H9 (cell line): ENCODE measurements around the gene UBALD1. TPM values are rescaled to one million over a fixed set of nuclear protein-coding genes. Genes with fewer than 3 reads are reported as not detected.

Experiments used
- DNase-seq: peaks from one replicate; pipeline ENCODE4 v3.0.0-alpha.2; 2017
- H2AFZ ChIP-seq: one replicate; pipeline ENCODE4 v1.6.1; 2013; ENCODE audit warnings: mild to moderate bottlenecking, low read length, control low read depth, moderate library complexity
- H2AK5ac ChIP-seq: 2 replicates; pipeline ENCODE4 v1.6.1; 2013; ENCODE audit warnings: low read length, control low read depth, mixed read lengths; ENCODE audit not compliant: insufficient read length
- H2BK120ac ChIP-seq: one replicate; pipeline ENCODE4 v1.6.1; 2013; ENCODE audit warnings: low read depth, mild to moderate bottlenecking, low read length, control low read depth, inconsistent platforms; ENCODE audit not compliant: poor library complexity, severe bottlenecking
- H2BK12ac ChIP-seq: 2 replicates; pipeline ENCODE4 v1.6.1; 2013; ENCODE audit warnings: low read length, control low read depth, mixed read lengths, low read depth; ENCODE audit not compliant: insufficient read length
- H2BK15ac ChIP-seq: 2 replicates; pipeline ENCODE4 v1.6.1; 2013; ENCODE audit warnings: low read depth, low read length, control low read depth
- H2BK20ac ChIP-seq: one replicate; pipeline ENCODE4 v1.6.1; 2013; ENCODE audit warnings: low read depth, mild to moderate bottlenecking, low read length, control low read depth, inconsistent platforms; ENCODE audit not compliant: poor library complexity, severe bottlenecking
- H2BK5ac ChIP-seq: 2 replicates; pipeline ENCODE4 v1.6.1; 2013; ENCODE audit warnings: low read length, control low read depth, mixed read lengths; ENCODE audit not compliant: insufficient read length
- H3K14ac ChIP-seq: 2 replicates; pipeline ENCODE4 v1.6.1; 2013; ENCODE audit warnings: low read length, control low read depth; ENCODE audit not compliant: insufficient read depth
- H3K18ac ChIP-seq: 2 replicates; pipeline ENCODE4 v1.6.1; 2013; ENCODE audit warnings: low read depth, mild to moderate bottlenecking, mixed read lengths, low read length, control low read depth; ENCODE audit not compliant: insufficient read length
- H3K23ac ChIP-seq: 2 replicates; pipeline ENCODE4 v1.6.1; 2013; ENCODE audit warnings: low read length, control low read depth, mixed read lengths, low read depth; ENCODE audit not compliant: insufficient read length
- H3K23me2 ChIP-seq: 2 replicates; pipeline ENCODE4 v1.6.1; 2013; ENCODE audit warnings: low read depth, mild to moderate bottlenecking, mixed read lengths, low read length, control low read depth; ENCODE audit not compliant: insufficient read length, poor library complexity, severe bottlenecking
- H3K27ac ChIP-seq: 2 replicates; pipeline ENCODE4 v1.5.1; 2013; ENCODE audit warnings: low read length, control low read depth, mixed read lengths, low read depth; ENCODE audit not compliant: insufficient read length
- H3K27me3 ChIP-seq: 2 replicates; pipeline ENCODE4 v1.6.1; 2013; ENCODE audit warnings: low read length, control low read depth, inconsistent platforms; ENCODE audit not compliant: insufficient read depth
- H3K4ac ChIP-seq: 2 replicates; pipeline ENCODE4 v1.6.1; 2013; ENCODE audit warnings: low read depth, mild to moderate bottlenecking, control low read depth, inconsistent platforms, low read length, moderate library complexity
- H3K4me1 ChIP-seq: 2 replicates; pipeline ENCODE4 v1.6.1; 2013; ENCODE audit warnings: low read length, control low read depth, inconsistent platforms; ENCODE audit not compliant: insufficient read depth
- H3K4me2 ChIP-seq: 2 replicates; pipeline ENCODE4 v1.6.1; 2013; ENCODE audit warnings: low read length, control low read depth, mixed read lengths; ENCODE audit not compliant: insufficient read length, insufficient read depth
- H3K56ac ChIP-seq: 2 replicates; pipeline ENCODE4 v1.6.1; 2013; ENCODE audit warnings: low read depth, mild to moderate bottlenecking, mixed read lengths, low read length, control low read depth; ENCODE audit not compliant: insufficient read length
- H3K79me1 ChIP-seq: 2 replicates; pipeline ENCODE4 v1.6.1; 2013; ENCODE audit warnings: low read depth, mild to moderate bottlenecking, moderate library complexity, low read length, control low read depth, inconsistent platforms; ENCODE audit not compliant: insufficient read depth, poor library complexity, severe bottlenecking
- H3K79me2 ChIP-seq: 2 replicates; pipeline ENCODE4 v1.6.1; 2013; ENCODE audit warnings: low read length, control low read depth, inconsistent platforms; ENCODE audit not compliant: insufficient read depth
- H3K9ac ChIP-seq: 2 replicates; pipeline ENCODE4 v1.6.1; 2013; ENCODE audit warnings: low read length, control low read depth, mixed read lengths; ENCODE audit not compliant: insufficient read length; ENCODE audit errors: extremely low read depth
- H3K9me3 ChIP-seq: one replicate; pipeline ENCODE4 v1.6.1; 2013; ENCODE audit warnings: low read depth, low read length, inconsistent platforms; ENCODE audit not compliant: control insufficient read depth
- H3T11ph ChIP-seq: one replicate; pipeline ENCODE4 v1.6.1; 2013; ENCODE audit warnings: mild to moderate bottlenecking, low read length, control low read depth, inconsistent platforms
- H4K20me1 ChIP-seq: one replicate; pipeline ENCODE4 v1.6.1; 2013; ENCODE audit not compliant: control insufficient read depth, insufficient read length, insufficient read depth
- H4K5ac ChIP-seq: 2 replicates; pipeline ENCODE4 v1.6.1; 2013; ENCODE audit warnings: low read depth, mild to moderate bottlenecking, mixed read lengths, low read length, control low read depth; ENCODE audit not compliant: insufficient read length
- H4K8ac ChIP-seq: replicated peaks from 2 replicates; pipeline ENCODE4 v1.6.1; 2013; ENCODE audit warnings: low read length, control low read depth, mixed read lengths, low read depth; ENCODE audit not compliant: insufficient read length
- H4K91ac ChIP-seq: 2 replicates; pipeline ENCODE4 v1.6.1; 2013; ENCODE audit warnings: low read depth, mild to moderate bottlenecking, moderate library complexity, mixed read lengths, low read length, control low read depth; ENCODE audit not compliant: insufficient read length
- H3K27ac Mint-ChIP-seq, 3 experiments: 2 replicates in 2 of 3; 3 replicates in 1 of 3; pipeline ENCODE4 v1.8.0; 2020 to 2021; ENCODE audit warnings: mixed read lengths in 3 of 3, mild to moderate bottlenecking in 1 of 3, moderate library complexity in 1 of 3
- H3K27me3 Mint-ChIP-seq: 2 replicates; pipeline ENCODE4 v1.8.0; 2021; ENCODE audit warnings: low read depth, mild to moderate bottlenecking, moderate library complexity, mixed read lengths
- H3K36me3 Mint-ChIP-seq, 3 experiments: 2 replicates in 2 of 3; 3 replicates in 1 of 3; pipeline ENCODE4 v1.8.0; 2020 to 2021; ENCODE audit warnings: low read depth in 3 of 3, mixed read lengths in 3 of 3; ENCODE audit not compliant: insufficient read depth in 1 of 3
- H3K4me1 Mint-ChIP-seq, 2 experiments: 2 replicates each; pipeline ENCODE4 v1.8.0; 2020; ENCODE audit warnings: mixed read lengths in 2 of 2
- H3K4me3 Mint-ChIP-seq, 2 experiments: 2 replicates in 1 of 2; 3 replicates in 1 of 2; pipeline ENCODE4 v1.8.0; 2020 to 2021; ENCODE audit warnings: mild to moderate bottlenecking in 2 of 2, mixed read lengths in 2 of 2, moderate library complexity in 1 of 2
- H3K9me3 Mint-ChIP-seq, 2 experiments: 2 replicates in 1 of 2; 3 replicates in 1 of 2; pipeline ENCODE4 v1.8.0; 2020; ENCODE audit warnings: mild to moderate bottlenecking in 2 of 2, mixed read lengths in 2 of 2, moderate library complexity in 1 of 2
- WGBS: extraction: QIAGEN DNeasy Blood & Tissue Kit; methylation state at CpG from one replicate; pipeline ENCODE4 v1.1.7; 2013; ENCODE audit warnings: missing lambda C conversion rate, low lambda C conversion rate, mixed read lengths; ENCODE audit not compliant: insufficient read length; ENCODE audit errors: extremely low coverage; 5-methylcytosine and 5-hydroxymethylcytosine counted together
- total RNA-seq: library from RNA; stranded (reverse); gene quantifications from 2 replicates; pipeline ENCODE4 v1.2.1, GENCODE V29; 2021
- TF ChIP-seq, protein P1 (sequence below): fragments of 200-600 bp; sonication (generic); conservative IDR thresholded peaks from 3 replicates; pipeline ENCODE4 v1.8.0; 2021; ENCODE audit warnings: antibody characterized with exemption, mild to moderate bottlenecking

Gene UBALD1
- total RNA-seq, 1 experiment from 2014 or later = 80.9 TPM

- no CpG with 5 or more reads among the region's 22 CpGs for WGBS
- TF ChIP-seq, protein P1, sequence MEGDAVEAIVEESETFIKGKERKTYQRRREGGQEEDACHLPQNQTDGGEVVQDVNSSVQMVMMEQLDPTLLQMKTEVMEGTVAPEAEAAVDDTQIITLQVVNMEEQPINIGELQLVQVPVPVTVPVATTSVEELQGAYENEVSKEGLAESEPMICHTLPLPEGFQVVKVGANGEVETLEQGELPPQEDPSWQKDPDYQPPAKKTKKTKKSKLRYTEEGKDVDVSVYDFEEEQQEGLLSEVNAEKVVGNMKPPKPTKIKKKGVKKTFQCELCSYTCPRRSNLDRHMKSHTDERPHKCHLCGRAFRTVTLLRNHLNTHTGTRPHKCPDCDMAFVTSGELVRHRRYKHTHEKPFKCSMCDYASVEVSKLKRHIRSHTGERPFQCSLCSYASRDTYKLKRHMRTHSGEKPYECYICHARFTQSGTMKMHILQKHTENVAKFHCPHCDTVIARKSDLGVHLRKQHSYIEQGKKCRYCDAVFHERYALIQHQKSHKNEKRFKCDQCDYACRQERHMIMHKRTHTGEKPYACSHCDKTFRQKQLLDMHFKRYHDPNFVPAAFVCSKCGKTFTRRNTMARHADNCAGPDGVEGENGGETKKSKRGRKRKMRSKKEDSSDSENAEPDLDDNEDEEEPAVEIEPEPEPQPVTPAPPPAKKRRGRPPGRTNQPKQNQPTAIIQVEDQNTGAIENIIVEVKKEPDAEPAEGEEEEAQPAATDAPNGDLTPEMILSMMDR = no peak
- Mint-ChIP-seq H3K9me3 (no peaks in the 10 kb centered on the region), H3K27me3 (peaks cover under 1% of the 10 kb centered on the region; the same call in 1 of the 2 replicates), H3K27ac (peak overlapping the region; percentile 63 to 94 (median 81); a peak in 4 of 7 replicates), H3K4me3 (no peak overlapping the region), H3K36me3 (peaks cover 0 to 24% (median 6%) of the 10 kb centered on the region in 3 experiments; a peak in 5 of 7 replicates), H3K4me1 (peaks cover 13 to 21% of the 10 kb centered on the region in 2 experiments)
- no peak overlapping the region for H4K8ac ChIP-seq
- H3K79me1 ChIP-seq = peaks cover 7% of the 10 kb centered on the region
- H2AFZ ChIP-seq = no peak overlapping the region
- H3K27me3 ChIP-seq = no peaks in the 10 kb centered on the region
- H2BK120ac ChIP-seq = no peak overlapping the region
- no peak overlapping the region; the same call in 1 of the 2 replicates for H3K4ac ChIP-seq
- H3K4me2 ChIP-seq = no peak overlapping the region
- peaks cover 9% of the 10 kb centered on the region for H3K23me2 ChIP-seq
- H3K27ac ChIP-seq = no peak overlapping the region
- peaks cover 20% of the 10 kb centered on the region; the same call in 1 of the 2 replicates for H3K79me2 ChIP-seq
- H3T11ph ChIP-seq = no peak overlapping the region
- H4K5ac ChIP-seq = no peak overlapping the region
- no peaks in the 10 kb centered on the region for H3K4me1 ChIP-seq
- DNase-seq = no peak
- H2BK15ac ChIP-seq = peak overlapping the region; percentile 29; the same call in 1 of the 2 replicates
- H3K18ac ChIP-seq = no peak overlapping the region
- no peak overlapping the region for H4K91ac ChIP-seq
- peak overlapping the region; percentile 85 for H2BK12ac ChIP-seq
- H3K9me3 ChIP-seq = no peaks in the 10 kb centered on the region
- H3K14ac ChIP-seq = no peak overlapping the region; the same call in 1 of the 2 replicates
- no peak overlapping the region for H3K56ac ChIP-seq
- H3K9ac ChIP-seq = no peak overlapping the region
- H4K20me1 ChIP-seq = no peaks in the 10 kb centered on the region
- H3K23ac ChIP-seq = no peak overlapping the region
- no peak overlapping the region for H2BK5ac ChIP-seq
- no peak overlapping the region for H2BK20ac ChIP-seq
- H2AK5ac ChIP-seq = no peak overlapping the region
Observed at GRCh38 chr16:4611337-4612021, 3.2 kb downstream of the UBALD1 start.
